PC-3 (cell line): ENCODE results near the gene SNORC. TPM values are rescaled to one million over a fixed set of nuclear protein-coding genes. Genes with fewer than 3 reads are reported as not detected.

Experiments
- ATAC-seq: fragments of 200-7000 bp; cut with Tn5 transposase; 2 replicates; pipeline ENCODE4 v1.9.1; 2020; ENCODE audit warnings: mild to moderate bottlenecking, moderate library complexity
- BruUV-seq: library from RNA; stranded (reverse); fragments of 400-500 nt; replicated peaks from 2 replicates; lab custom pipeline; 2021; lab: Mats Ljungman, UMichigan
- CTCF ChIA-PET: fragments of 300-600 bp; sonication (Branson Sonifier 250); formaldehyde crosslinking; loops from one replicate; lab custom pipeline; 2022; ENCODE audit warnings: antibody characterized with exemption; lab: Charles Lee
- POLR2A ChIA-PET: fragments of 300-600 bp; sonication (Branson Sonifier 250); formaldehyde crosslinking; loops from one replicate; lab custom pipeline; 2022; ENCODE audit warnings: antibody characterized with exemption; ENCODE audit not compliant: unreplicated experiment; lab: Charles Lee
- DNase-seq: peaks from one replicate; pipeline ENCODE4 v3.0.0-alpha.2; 2015
- H2AFZ ChIP-seq: fragments of 300-600 bp; sonication (generic); 2 replicates; pipeline ENCODE4 v1.6.0; 2016; ENCODE audit warnings: antibody characterized with exemption, low read length
- H3F3A ChIP-seq: fragments of 300-600 bp; sonication (generic); one replicate; pipeline ENCODE4 v1.6.0; 2017; ENCODE audit warnings: antibody characterized with exemption, low read length, control low read depth, mild to moderate bottlenecking; ENCODE audit not compliant: unreplicated experiment
- H3K27ac ChIP-seq: fragments of 300-600 bp; sonication (generic); 2 replicates; pipeline ENCODE4 v1.5.1; 2016; ENCODE audit warnings: mild to moderate bottlenecking, low read length
- H3K27me3 ChIP-seq: fragments of 300-600 bp; sonication (generic); 2 replicates; pipeline ENCODE4 v1.6.1; 2016; ENCODE audit warnings: low read length, mixed read lengths
- H3K36me3 ChIP-seq: fragments of 300-600 bp; sonication (generic); 2 replicates; pipeline ENCODE4 v1.6.1; 2016; ENCODE audit warnings: low read depth, mixed run types, low read length, mixed read lengths
- H3K4me1 ChIP-seq: fragments of 300-600 bp; sonication (generic); 2 replicates; pipeline ENCODE4 v1.5.1; 2016; ENCODE audit warnings: low read length; ENCODE audit not compliant: insufficient read depth
- H3K4me2 ChIP-seq: fragments of 300-600 bp; sonication (generic); 2 replicates; pipeline ENCODE4 v1.6.0; 2016; ENCODE audit warnings: low read length
- H3K4me3 ChIP-seq: fragments of 300-600 bp; sonication (generic); 2 replicates; pipeline ENCODE4 v1.5.1; 2016; ENCODE audit warnings: mild to moderate bottlenecking, low read length, mixed read lengths
- H3K79me2 ChIP-seq: fragments of 300-600 bp; sonication (generic); 2 replicates; pipeline ENCODE4 v1.6.1; 2017; ENCODE audit warnings: low read length, mixed read lengths
- H3K9ac ChIP-seq: fragments of 300-600 bp; sonication (generic); 2 replicates; pipeline ENCODE4 v1.6.0; 2016; ENCODE audit warnings: mild to moderate bottlenecking, low read length
- H3K9me2 ChIP-seq: fragments of 300-600 bp; sonication (generic); replicated peaks from 2 replicates; pipeline ENCODE4 v1.6.1; 2016; ENCODE audit warnings: mixed run types, low read length, mixed read lengths
- H3K9me3 ChIP-seq: fragments of 300-600 bp; sonication (generic); 2 replicates; pipeline ENCODE4 v1.6.1; 2016; ENCODE audit warnings: low read length, mixed read lengths
- H4K20me1 ChIP-seq: fragments of 300-600 bp; sonication (generic); 2 replicates; pipeline ENCODE4 v1.6.1; 2016; ENCODE audit warnings: low read length, mixed read lengths
- CTCF ChIP-seq: fragments of 300-600 bp; sonication (generic); conservative IDR thresholded peaks from 2 replicates; pipeline ENCODE4 v1.5.1; 2017; ENCODE audit warnings: antibody characterized with exemption, low read depth, mild to moderate bottlenecking, low read length
- EZH2 ChIP-seq: fragments of 300-600 bp; sonication (generic); IDR thresholded peaks from one replicate; pipeline ENCODE4 v1.6.1; 2017; ENCODE audit warnings: antibody characterized with exemption, mild to moderate bottlenecking, low read length; ENCODE audit not compliant: unreplicated experiment
- EZH2phosphoT487 ChIP-seq: fragments of 300-600 bp; sonication (generic); IDR thresholded peaks from 2 replicates; pipeline ENCODE4 v1.6.1; 2018; ENCODE audit warnings: mild to moderate bottlenecking, antibody characterized with exemption, low read length, borderline replicate concordance
- intact Hi-C: fragments of 100-400 bp; cut with micrococcal nuclease; formaldehyde crosslinking; loops from 2 replicates; pipeline ENCODE4 v1.9.0; 2023
- total RNA-seq: library from RNA; depleted of rRNA; stranded (reverse); fragments of >200 nt; gene quantifications from 2 replicates; pipeline ENCODE4 v1.2.3, GENCODE V29; 2014; rRNA removed

SNORC gene
- total RNA-seq, 1 experiment from 2014 or later: 11.1 TPM

- H3K27me3 ChIP-seq: no peaks in the 10 kb centered on the region
- CTCF ChIA-PET: interaction anchor here (1.0 kb wide), 1 partner anchor 102 kb away, joined by 3 read pairs; no protein-coding TSS in a partner anchor
- H3K4me3 ChIP-seq: peak overlapping the region; percentile 71
Observed at GRCh38 chr2:232927032-232927792, 57.1 kb downstream of the SNORC start.

GRCh38 chr2:232927793-232928550 lies 57.9 kb downstream of the SNORC start:
- peaks cover 44% of the 10 kb centered on the region for H3K79me2 ChIP-seq
- peak overlapping the region; percentile 85 for H2AFZ ChIP-seq
- BruUV-seq: no TSS peak
- peak overlapping the region; percentile 87 for H3K4me2 ChIP-seq
- ATAC-seq (peak; percentile 13), DNase-seq (peak; percentile 40)
- peaks cover 25% of the 10 kb centered on the region for H3K4me1 ChIP-seq
- H4K20me1 ChIP-seq: no peaks in the 10 kb centered on the region
- no peak for TF ChIP-seq EZH2phosphoT487
- no peak for TF ChIP-seq CTCF
- TF ChIP-seq EZH2: no peak
- ChIA-PET CTCF (interaction anchor here (1.0 kb wide), 1 partner anchor 101 kb away, joined by 3 read pairs; no protein-coding TSS in a partner anchor), POLR2A (interaction anchor here (0.5 to 0.7 kb wide), 3 partner anchors 31 to 324 kb away, joined by 3 to 5 read pairs (median 4); partner anchors contain the start of gene ATG16L1)
- intact Hi-C loops: loop anchor here (1.0 to 5.0 kb wide), 5 partner anchors 51 to 323 kb away; partner anchors contain the start of gene ATG16L1
- H3K4me3 ChIP-seq: peak overlapping the region; percentile 71
- H3K9ac ChIP-seq: peak overlapping the region; percentile 81
- peaks cover 7% of the 10 kb centered on the region for H3K36me3 ChIP-seq
- no peaks in the 10 kb centered on the region for H3F3A ChIP-seq
- H3K27ac ChIP-seq: peak overlapping the region; percentile 47; the same call in 1 of the 2 replicates
- no peaks in the 10 kb centered on the region for H3K27me3 ChIP-seq
- no peaks in the 10 kb centered on the region for H3K9me3 ChIP-seq
- no peaks in the 10 kb centered on the region for H3K9me2 ChIP-seq

More at GRCh38 chr2:232927032-232927792, 57.1 kb downstream of the SNORC start:
- H3K4me2 ChIP-seq: peak overlapping the region; percentile 87
- no peaks in the 10 kb centered on the region for H3K9me2 ChIP-seq
- intact Hi-C loops: loop anchor here (1.0 to 5.0 kb wide), 5 partner anchors 50 to 324 kb away; partner anchors contain the start of gene ATG16L1
- ATAC-seq (peak; percentile 65), DNase-seq (peak; percentile 57)
- peaks cover 10% of the 10 kb centered on the region for H3K36me3 ChIP-seq
- H3F3A ChIP-seq: no peaks in the 10 kb centered on the region
- POLR2A ChIA-PET: interaction anchor here (0.5 to 0.7 kb wide), 4 partner anchors 32 to 324 kb away, joined by 3 to 5 read pairs (median 4); partner anchors contain the start of gene ATG16L1
- TF ChIP-seq CTCF (no peak), EZH2phosphoT487 (no peak), EZH2 (no peak)
- H3K79me2 ChIP-seq: peaks cover 44% of the 10 kb centered on the region
- no peaks in the 10 kb centered on the region for H3K9me3 ChIP-seq
- no peaks in the 10 kb centered on the region for H4K20me1 ChIP-seq
- H3K4me1 ChIP-seq: peaks cover 25% of the 10 kb centered on the region
- peak overlapping the region; percentile 47 for H3K27ac ChIP-seq
- H2AFZ ChIP-seq: peak overlapping the region; percentile 85
- BruUV-seq: no TSS peak
- H3K9ac ChIP-seq: peak overlapping the region; percentile 81

Other genes starting within 250 kb of the SNORC start
- gene EFHD1, start 236.7 kb upstream of the SNORC start, total RNA-seq: 0.07 TPM in 1 of 2 replicates, not detected in the other
- gene GIGYF2, start 172.9 kb upstream of the SNORC start, total RNA-seq: 41.3 and 56.2 TPM in 2 replicates
- not detected in 2 replicates for gene KCNJ13, start 93.7 kb upstream of the SNORC start, total RNA-seq
- 71.3 and 80.2 TPM in 2 replicates for gene NGEF, start 143.0 kb downstream of the SNORC start, total RNA-seq
- gene NEU2, start 162.4 kb downstream of the SNORC start, total RNA-seq: 4.0 and 4.5 TPM in 2 replicates
- gene INPP5D, start 190.1 kb downstream of the SNORC start, total RNA-seq: 0.26 and 1.9 TPM in 2 replicates